ENCODE measurements around the gene LRRC4. TPM values are rescaled to one million over a fixed set of nuclear protein-coding genes. Genes with fewer than 3 reads are reported as not detected.

Gene LRRC4
- total and polyA plus RNA-seq, 2 donors = 0.98 to 3.2 TPM

DNA sequence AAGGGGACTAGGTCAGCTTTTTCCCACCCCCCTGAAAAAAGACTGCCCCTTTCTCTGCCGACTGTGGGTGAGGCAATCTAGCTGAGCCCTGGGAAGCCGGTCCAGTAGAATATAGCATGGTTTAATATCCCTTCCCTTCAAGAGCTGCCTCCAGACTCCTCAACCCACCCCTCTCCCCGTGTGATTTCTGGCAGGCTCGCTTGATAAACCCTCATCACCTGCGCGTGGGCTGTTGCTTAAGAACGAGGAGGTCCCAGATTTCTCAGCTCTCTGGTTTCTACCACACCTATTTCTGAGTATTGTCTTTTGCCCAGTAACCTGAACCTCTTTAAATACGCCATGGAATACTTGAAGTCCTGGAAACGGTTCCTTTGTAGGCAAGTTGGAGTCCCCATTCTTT, 2.0 kb upstream of the LRRC4 start:
- H3K36me3 ChIP-seq (ENCODE audit: insufficient read depth) = no peaks in the 10 kb centered on the region
- WGBS = 87% methylated on average over 9 of the region's 9 CpGs
- no peak overlapping the region for H3K27ac ChIP-seq (ENCODE audit: low read depth)
- DNase-seq (ENCODE audit: extremely low spot score) = no peak
- H3K4me1 ChIP-seq (ENCODE audit: insufficient read depth) = peaks cover 2% of the 10 kb centered on the region
- no peak overlapping the region for H3K4me3 ChIP-seq (ENCODE audit: low read depth, low read length)

DNA sequence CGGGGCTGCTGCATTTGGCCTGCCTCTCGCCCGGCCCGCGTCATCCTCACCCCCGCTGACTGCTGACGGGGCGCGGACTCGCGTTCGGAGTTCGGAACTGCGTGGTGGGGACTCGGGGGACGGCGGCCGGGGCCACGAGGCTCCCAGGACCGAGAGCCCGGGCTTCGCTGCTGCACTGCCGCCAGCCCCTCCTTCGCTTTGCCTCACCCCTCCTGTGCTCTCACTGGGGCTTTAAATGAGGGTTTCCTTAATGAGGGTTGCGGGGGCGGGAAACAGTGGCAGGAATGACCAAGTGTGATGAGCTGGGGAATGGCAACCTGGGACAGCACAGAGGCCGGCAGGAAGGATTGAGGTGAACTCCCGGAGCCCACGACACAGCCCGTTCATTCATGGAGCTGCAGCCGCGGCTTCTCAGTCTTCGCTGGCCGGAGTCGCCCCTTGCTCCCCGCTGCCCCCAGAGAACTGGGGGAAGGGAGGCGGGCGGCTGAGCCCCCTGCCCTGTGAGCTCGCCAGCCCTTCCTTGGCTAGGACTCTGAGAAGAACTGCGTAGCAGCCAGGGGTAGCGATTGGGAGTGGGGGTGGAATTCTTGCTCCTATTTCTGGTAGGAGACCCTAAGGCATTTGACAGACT, 1.5 kb upstream of the LRRC4 start:
- H3K4me3 ChIP-seq (ENCODE audit: low read depth, low read length) = peak overlapping the region; percentile 75
- 23% methylated on average over 41 of the region's 41 CpGs for WGBS
- H3K36me3 ChIP-seq (ENCODE audit: insufficient read depth) = no peaks in the 10 kb centered on the region
- peaks cover 2% of the 10 kb centered on the region for H3K4me1 ChIP-seq (ENCODE audit: insufficient read depth)
- DNase-seq (ENCODE audit: extremely low spot score) = no peak
- no peak overlapping the region for H3K27ac ChIP-seq (ENCODE audit: low read depth)

DNA sequence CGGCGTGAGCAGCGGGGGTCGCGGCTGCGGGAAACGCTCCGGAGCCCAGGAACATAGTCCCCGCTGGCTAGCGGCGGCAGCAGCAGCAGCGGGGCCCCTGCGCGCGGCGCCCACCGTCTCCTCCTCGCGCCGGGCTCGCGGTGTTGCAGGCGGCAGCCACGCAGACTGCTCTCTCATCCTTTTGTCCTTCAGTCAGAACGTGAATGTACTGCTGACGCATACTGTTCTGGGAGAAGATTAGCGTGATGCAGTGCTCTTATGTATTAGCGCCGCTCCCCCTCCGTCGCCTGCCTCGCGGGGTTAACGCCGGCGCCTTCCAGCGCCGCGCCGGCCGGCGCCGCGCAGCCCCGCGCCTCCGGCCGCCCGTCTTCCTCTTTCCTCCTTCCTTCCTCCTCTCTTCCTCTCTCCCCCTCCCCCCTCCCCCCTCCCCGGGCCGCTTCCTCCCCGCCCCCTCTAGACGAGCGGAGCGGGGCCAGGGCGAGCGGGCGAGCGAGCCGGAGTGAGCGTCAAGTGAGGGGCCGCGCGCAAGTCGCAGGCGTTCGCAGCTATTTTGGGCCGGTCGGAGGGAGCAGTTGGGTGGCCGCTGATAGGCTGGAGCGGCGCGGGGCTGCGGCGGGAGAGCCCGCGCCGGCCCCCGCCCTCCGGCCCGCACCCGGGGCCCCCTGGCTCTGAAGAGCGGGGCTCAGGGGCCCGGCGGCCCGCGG, 816 bp upstream of the LRRC4 start:
- H3K36me3 ChIP-seq (ENCODE audit: insufficient read depth) = no peaks in the 10 kb centered on the region
- WGBS = under 1% methylated on average over 87 of the region's 87 CpGs
- no peak overlapping the region for H3K27ac ChIP-seq (ENCODE audit: low read depth)
- H3K4me1 ChIP-seq (ENCODE audit: insufficient read depth) = peaks cover 2% of the 10 kb centered on the region
- DNase-seq (ENCODE audit: extremely low spot score) = peak; percentile 47
- peak overlapping the region; percentile 75 for H3K4me3 ChIP-seq (ENCODE audit: low read depth, low read length)

DNA sequence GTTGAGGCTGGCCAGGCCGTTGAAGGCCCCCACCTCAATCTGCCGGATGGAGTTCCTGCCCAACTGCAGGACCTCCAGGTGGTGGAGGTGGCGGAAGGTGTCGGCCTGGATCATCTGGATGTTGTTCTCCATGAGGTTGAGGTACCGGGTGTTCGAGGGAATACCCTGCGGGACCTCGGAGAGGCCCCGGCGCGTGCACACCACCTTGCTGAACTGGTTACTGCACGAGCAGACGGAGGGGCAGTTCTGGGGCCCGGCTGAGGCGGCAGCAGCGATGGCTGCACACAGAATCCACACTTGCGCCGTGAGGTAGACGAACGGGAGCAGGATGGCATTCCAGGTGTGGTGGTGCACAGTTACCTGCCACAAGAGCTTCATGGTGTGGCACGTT, 979 bp downstream of the LRRC4 start:
- 94% methylated on average over 21 of the region's 21 CpGs for WGBS
- H3K4me3 ChIP-seq (ENCODE audit: low read depth, low read length) = no peak overlapping the region

DNA sequence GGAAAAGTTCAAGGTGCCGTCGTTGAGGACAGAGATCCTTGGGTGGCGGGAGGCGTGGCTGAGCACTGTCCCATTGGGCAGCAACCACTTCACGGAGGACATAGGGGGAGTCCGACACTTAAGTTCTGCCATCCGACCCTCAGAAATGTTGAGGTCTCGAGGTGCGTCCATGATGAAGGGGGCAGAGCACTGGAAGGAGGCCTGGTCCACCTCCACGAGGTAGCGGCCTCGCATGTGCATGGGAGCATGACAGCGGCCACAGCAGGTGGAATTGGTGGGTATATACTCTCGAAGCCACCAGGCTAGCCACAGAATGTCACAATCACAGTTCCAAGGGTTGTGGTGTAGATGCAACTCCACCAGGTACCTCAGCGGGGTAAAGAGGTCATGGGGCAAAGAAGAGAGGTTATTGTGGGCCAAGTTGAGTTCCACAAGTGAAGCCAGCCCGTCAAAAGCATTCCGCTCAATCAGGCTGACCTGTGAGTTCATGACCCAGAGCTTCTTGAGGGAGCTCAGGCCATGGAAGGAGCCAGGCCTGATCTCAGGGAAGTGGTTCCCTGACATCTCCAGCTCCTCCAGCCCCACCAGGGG, 1.7 kb downstream of the LRRC4 start:
- Histone ChIP-seq H3K4me1 (ENCODE audit: insufficient read depth) (peaks cover 2% of the 10 kb centered on the region), H3K4me3 (ENCODE audit: low read depth, low read length) (no peak overlapping the region), H3K27ac (ENCODE audit: low read depth) (no peak overlapping the region), H3K36me3 (ENCODE audit: insufficient read depth) (no peaks in the 10 kb centered on the region)
- 98% methylated on average over 17 of the region's 17 CpGs for WGBS
- DNase-seq (ENCODE audit: extremely low spot score) = no peak

More for the DNA sequence above, 979 bp downstream of the LRRC4 start:
- Histone ChIP-seq H3K4me1 (ENCODE audit: insufficient read depth) (peaks cover 2% of the 10 kb centered on the region), H3K36me3 (ENCODE audit: insufficient read depth) (no peaks in the 10 kb centered on the region), H3K27ac (ENCODE audit: low read depth) (no peak overlapping the region)
- DNase-seq (ENCODE audit: extremely low spot score) = no peak

DNA sequence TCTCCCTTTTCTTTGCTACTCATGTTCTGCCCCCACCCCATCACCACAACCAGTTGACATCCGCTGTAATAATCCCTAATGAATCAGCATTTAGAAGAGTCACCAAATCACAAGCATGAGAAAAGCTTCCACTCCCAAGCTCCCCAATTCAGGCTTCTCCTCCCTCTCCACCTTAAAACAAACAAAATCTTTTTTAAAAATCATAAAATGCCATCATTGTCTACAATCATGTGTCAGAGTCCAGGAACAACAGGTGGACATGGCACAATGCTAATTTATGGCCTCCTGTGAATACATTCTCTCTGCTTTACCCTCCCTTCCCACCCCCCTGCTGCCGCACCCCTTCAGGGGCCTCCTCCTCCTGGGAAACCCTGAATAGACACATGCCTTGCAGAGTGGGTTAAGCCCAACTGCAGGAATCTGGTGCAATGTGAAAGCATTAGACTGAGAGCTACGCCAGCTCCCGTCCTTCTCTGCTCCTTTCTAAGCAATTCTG, 3.7 kb downstream of the LRRC4 start:
- WGBS = 75% methylated on average over 4 of the region's 4 CpGs
- Histone ChIP-seq H3K4me1 (ENCODE audit: insufficient read depth) (peaks cover 2% of the 10 kb centered on the region), H3K27ac (ENCODE audit: low read depth) (no peak overlapping the region), H3K36me3 (ENCODE audit: insufficient read depth) (no peaks in the 10 kb centered on the region), H3K4me3 (ENCODE audit: low read depth, low read length) (no peak overlapping the region)
- no peak for DNase-seq (ENCODE audit: extremely low spot score)

DNA sequence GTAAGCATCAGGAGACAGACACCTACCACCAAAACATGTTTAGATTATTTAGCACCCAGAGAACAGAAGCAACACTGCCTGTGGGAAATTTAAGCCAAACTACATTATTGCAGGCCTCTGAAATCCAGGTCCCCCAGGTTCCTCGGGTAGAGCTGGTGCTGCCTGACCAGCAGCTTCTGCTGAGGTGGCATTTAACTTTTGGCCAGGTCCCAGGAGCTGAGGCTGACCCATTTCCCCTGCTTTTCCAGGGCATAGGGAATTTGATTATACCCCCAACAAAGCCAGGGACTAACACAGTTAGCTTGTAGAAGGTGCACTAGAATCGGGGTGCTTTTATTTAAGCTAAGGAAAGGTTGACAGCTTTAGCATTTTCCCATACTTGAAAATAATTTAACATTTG, 4.7 kb downstream of the LRRC4 start:
- 77% methylated on average over 2 of the region's 2 CpGs for WGBS
- no peak overlapping the region for H3K4me3 ChIP-seq (ENCODE audit: low read depth, low read length)
- H3K4me1 ChIP-seq (ENCODE audit: insufficient read depth) = no peaks in the 10 kb centered on the region
- DNase-seq (ENCODE audit: extremely low spot score) = no peak
- no peak overlapping the region for H3K27ac ChIP-seq (ENCODE audit: low read depth)
- no peaks in the 10 kb centered on the region for H3K36me3 ChIP-seq (ENCODE audit: insufficient read depth)

DNA sequence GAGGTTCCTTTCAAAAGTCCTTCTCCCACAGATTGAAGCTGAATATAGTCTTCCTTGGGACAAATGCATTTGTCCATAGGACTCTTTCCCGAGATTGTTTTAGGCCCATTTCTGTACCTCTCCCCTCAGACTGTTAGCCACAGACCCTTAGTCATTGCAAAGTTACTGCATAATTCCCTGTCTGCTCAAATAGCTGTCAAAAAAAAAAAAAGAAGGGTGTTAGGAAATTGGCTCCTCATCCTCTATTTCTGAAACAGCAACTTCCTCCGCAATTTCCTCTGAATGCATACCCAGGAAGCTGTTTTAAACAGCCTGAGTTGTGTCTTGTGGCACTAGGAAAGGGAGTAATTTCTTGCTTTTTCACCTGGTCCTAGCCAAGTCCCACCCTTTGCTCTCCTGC, 5.4 kb downstream of the LRRC4 start:
- no peak for DNase-seq (ENCODE audit: extremely low spot score)
- no peaks in the 10 kb centered on the region for H3K36me3 ChIP-seq (ENCODE audit: insufficient read depth)
- H3K27ac ChIP-seq (ENCODE audit: low read depth) = no peak overlapping the region
- H3K4me1 ChIP-seq (ENCODE audit: insufficient read depth) = no peaks in the 10 kb centered on the region
- WGBS = 85% methylated on average over 2 of the region's 2 CpGs
- H3K4me3 ChIP-seq (ENCODE audit: low read depth, low read length) = no peak overlapping the region

DNA sequence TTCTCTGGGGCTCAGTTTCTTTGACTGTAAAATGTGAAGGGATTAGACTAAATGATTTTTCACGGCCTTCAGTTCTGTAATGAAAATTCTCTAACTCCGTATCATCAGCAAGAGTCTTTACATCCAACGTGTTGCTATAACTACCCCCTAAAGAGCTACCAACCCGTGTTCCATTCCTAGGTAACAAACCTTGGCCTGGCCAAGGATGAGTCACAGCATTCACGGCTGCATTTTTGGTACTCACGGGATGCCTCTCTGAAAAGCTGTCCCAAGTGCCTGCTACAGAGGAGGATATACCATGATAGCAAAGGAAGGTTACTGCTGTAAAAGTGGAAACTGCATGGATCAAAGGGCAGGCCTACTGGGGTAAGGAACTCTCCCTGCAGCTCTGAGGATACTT, 5.9 kb downstream of the LRRC4 start:
- no peak for DNase-seq (ENCODE audit: extremely low spot score)
- no peaks in the 10 kb centered on the region for H3K4me1 ChIP-seq (ENCODE audit: insufficient read depth)
- 86% methylated on average over 6 of the region's 6 CpGs for WGBS

DNA sequence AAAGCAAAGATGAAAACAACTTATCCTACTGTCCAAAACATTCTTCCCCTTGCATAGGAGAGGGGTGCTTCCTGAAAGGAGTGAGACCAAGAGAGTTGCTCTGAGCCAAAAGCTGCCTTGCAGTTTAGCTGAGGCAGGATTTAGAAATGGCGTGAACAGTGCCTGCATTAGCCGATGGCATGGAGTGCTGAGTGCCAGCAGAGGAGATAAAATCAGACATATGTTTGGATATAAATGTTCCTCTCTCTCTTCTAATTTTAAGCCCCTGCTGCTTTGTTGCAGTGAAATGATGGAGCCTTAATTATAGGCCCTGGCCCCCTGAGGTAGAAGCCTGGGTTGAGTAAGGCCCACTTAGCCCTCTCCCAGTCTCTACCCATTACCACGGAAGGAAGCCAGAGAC, 7.1 kb downstream of the LRRC4 start:
- no peak overlapping the region for H3K27ac ChIP-seq (ENCODE audit: low read depth)
- no peak for DNase-seq (ENCODE audit: extremely low spot score)
- WGBS = 83% methylated on average over 3 of the region's 3 CpGs
- no peaks in the 10 kb centered on the region for H3K4me1 ChIP-seq (ENCODE audit: insufficient read depth)
- no peak overlapping the region for H3K4me3 ChIP-seq (ENCODE audit: low read depth, low read length)
- H3K36me3 ChIP-seq (ENCODE audit: insufficient read depth) = no peaks in the 10 kb centered on the region

More for the DNA sequence above, 5.9 kb downstream of the LRRC4 start:
- no peak overlapping the region for H3K27ac ChIP-seq (ENCODE audit: low read depth)
- no peaks in the 10 kb centered on the region for H3K36me3 ChIP-seq (ENCODE audit: insufficient read depth)
- H3K4me3 ChIP-seq (ENCODE audit: low read depth, low read length) = no peak overlapping the region

DNA sequence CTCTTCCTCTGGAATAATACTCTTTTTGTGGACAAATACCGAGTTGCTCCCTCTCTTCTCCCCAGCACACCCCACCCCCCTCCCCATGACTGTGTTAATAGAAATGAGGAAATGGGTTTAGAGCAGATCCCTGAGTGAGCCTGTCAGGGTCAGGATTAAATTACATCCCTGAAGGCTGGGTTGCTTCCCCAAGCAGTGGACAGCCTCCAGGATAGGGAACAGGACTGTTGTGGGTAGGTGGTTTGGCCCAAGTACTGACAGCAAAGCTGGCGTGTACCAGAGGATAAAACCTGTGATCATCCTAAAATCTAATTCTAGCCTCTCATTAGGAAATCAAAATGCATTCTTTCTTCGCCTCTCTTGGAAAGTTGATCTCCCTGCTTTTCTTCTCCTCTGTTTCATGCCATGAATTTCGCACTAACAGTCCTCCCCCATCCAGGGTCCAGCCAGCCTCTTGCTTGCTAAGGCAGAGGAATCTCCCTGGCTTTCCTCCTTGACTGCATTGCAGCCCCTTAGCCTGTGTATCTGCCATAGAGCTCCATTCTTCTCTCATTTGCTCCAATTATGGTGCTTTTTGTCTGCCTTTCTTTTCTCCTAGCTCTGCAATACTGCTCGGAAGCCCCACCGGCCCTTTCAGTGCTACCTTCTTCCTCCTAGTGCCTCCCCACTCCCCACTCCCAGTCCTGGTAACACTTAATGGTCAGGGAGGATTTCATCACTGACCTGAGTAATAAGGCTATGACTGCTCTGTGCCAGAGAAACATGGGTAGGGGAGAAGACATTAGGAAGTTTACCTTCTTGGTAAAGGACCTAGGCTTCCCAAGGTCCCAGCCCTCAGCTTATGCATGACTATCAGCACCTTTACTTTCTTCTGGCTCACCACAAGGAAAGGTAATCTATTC, 8.4 kb downstream of the LRRC4 start:
- H3K36me3 ChIP-seq (ENCODE audit: insufficient read depth) = no peaks in the 10 kb centered on the region
- H3K27ac ChIP-seq (ENCODE audit: low read depth) = no peak overlapping the region
- WGBS = 72% methylated on average over 6 of the region's 6 CpGs
- no peak overlapping the region for H3K4me3 ChIP-seq (ENCODE audit: low read depth, low read length)
- no peak for DNase-seq (ENCODE audit: extremely low spot score)
- H3K4me1 ChIP-seq (ENCODE audit: insufficient read depth) = no peaks in the 10 kb centered on the region

- H3K36me3 ChIP-seq (ENCODE audit: insufficient read depth) = no peaks in the 10 kb centered on the region
- H3K4me3 ChIP-seq (ENCODE audit: low read depth, low read length) = no peak overlapping the region
- no peaks in the 10 kb centered on the region for H3K4me1 ChIP-seq (ENCODE audit: insufficient read depth)
- DNase-seq (ENCODE audit: extremely low spot score) = no peak
- 89% methylated on average over 2 of the region's 2 CpGs for WGBS
- no peak overlapping the region for H3K27ac ChIP-seq (ENCODE audit: low read depth)
Measured at GRCh38 chr7:128021366-128021765, 9.9 kb downstream of the LRRC4 start.

DNA sequence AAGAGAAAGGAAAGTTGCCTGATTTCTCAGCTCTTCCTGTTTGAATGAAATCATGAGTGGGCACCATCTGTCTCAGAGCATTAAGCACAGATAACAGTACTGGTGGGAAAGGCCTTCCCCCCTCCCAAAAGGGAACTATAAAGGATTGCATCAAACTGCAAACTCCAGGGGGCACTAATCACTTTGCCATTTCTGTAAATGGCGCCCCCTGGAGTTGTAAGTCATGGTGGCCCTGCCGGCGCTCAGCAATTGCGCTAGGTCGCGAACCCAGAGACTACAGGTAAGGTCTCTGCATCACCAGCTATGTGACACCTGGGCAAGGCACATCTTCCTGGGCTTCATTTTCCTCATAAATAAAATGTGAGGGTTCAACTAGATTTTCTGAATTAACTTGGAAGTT, 11.1 kb downstream of the LRRC4 start:
- no peaks in the 10 kb centered on the region for H3K36me3 ChIP-seq (ENCODE audit: insufficient read depth)
- no peak overlapping the region for H3K27ac ChIP-seq (ENCODE audit: low read depth)
- 88% methylated on average over 6 of the region's 6 CpGs for WGBS
- H3K4me3 ChIP-seq (ENCODE audit: low read depth, low read length) = no peak overlapping the region
- no peaks in the 10 kb centered on the region for H3K4me1 ChIP-seq (ENCODE audit: insufficient read depth)
- no peak for DNase-seq (ENCODE audit: extremely low spot score)
